ENCODE results near the gene UBE3A. TPM values are rescaled to one million over a fixed set of nuclear protein-coding genes. Genes with fewer than 3 reads are reported as not detected.

The UBE3A gene
- total RNA-seq, 1 experiment from 2014 or later: 39.3 TPM

- BruUV-seq (replicated peaks): no TSS peak
- Mint-ChIP-seq H3K9me3 (ENCODE audit: low read depth, unreplicated experiment) (no peaks in the 10 kb centered on the region), H3K4me1 (ENCODE audit: low read depth, unreplicated experiment) (no peaks in the 10 kb centered on the region), H3K27ac (ENCODE audit: unreplicated experiment) (no peak overlapping the region), H3K36me3 (ENCODE audit: insufficient read depth, unreplicated experiment) (peaks cover 8% of the 10 kb centered on the region), H3K27me3 (ENCODE audit: unreplicated experiment) (no peaks in the 10 kb centered on the region), H3K4me3 (ENCODE audit: low read depth, unreplicated experiment) (no peak overlapping the region)
- DNase-seq: no peak
- intact Hi-C loops (cut with micrococcal nuclease; ENCODE audit: unreplicated experiment): no loop called here
- CTCF ChIA-PET: no interaction called here
- TF ChIP-seq, protein P1, sequence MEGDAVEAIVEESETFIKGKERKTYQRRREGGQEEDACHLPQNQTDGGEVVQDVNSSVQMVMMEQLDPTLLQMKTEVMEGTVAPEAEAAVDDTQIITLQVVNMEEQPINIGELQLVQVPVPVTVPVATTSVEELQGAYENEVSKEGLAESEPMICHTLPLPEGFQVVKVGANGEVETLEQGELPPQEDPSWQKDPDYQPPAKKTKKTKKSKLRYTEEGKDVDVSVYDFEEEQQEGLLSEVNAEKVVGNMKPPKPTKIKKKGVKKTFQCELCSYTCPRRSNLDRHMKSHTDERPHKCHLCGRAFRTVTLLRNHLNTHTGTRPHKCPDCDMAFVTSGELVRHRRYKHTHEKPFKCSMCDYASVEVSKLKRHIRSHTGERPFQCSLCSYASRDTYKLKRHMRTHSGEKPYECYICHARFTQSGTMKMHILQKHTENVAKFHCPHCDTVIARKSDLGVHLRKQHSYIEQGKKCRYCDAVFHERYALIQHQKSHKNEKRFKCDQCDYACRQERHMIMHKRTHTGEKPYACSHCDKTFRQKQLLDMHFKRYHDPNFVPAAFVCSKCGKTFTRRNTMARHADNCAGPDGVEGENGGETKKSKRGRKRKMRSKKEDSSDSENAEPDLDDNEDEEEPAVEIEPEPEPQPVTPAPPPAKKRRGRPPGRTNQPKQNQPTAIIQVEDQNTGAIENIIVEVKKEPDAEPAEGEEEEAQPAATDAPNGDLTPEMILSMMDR (IDR thresholded peaks at IDR 0.05; ENCODE audit: unreplicated experiment): no peak
Measured at GRCh38 chr15:25345943-25346342, 92.9 kb downstream of the UBE3A start.

DNA sequence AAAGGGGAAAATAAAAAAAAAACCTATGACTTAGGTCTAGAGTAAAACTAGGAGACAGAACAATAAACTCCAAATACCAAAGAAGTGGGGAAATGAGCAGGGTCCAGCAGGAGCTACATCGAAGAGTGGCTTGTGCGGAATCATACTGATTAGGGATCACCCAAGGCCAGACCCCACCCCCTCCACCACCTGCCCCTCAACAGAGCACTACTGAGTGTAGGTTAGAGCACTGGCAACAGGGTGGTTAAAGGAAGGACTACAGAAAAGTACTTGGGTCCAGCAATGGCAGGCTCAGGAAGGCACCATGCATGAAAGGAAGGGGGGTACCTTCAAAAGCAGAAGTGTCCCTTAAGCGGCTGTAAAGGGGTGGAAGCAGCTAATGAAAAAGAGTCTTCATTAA lies 96.2 kb downstream of the UBE3A start:
- no peaks in the 10 kb centered on the region for H3K4me1 Mint-ChIP-seq (ENCODE audit: low read depth, unreplicated experiment)
- H3K27me3 Mint-ChIP-seq (ENCODE audit: unreplicated experiment): no peaks in the 10 kb centered on the region
- TF ChIP-seq, protein P1 (IDR thresholded peaks at IDR 0.05; ENCODE audit: unreplicated experiment): no peak
- no peaks in the 10 kb centered on the region for H3K9me3 Mint-ChIP-seq (ENCODE audit: low read depth, unreplicated experiment)
- CTCF ChIA-PET: no interaction called here
- BruUV-seq (replicated peaks): no TSS peak
- H3K4me3 Mint-ChIP-seq (ENCODE audit: low read depth, unreplicated experiment): no peak overlapping the region
- H3K36me3 Mint-ChIP-seq (ENCODE audit: insufficient read depth, unreplicated experiment): peaks cover 3% of the 10 kb centered on the region
- no peak for DNase-seq
- H3K27ac Mint-ChIP-seq (ENCODE audit: unreplicated experiment): no peak overlapping the region
- intact Hi-C loops (cut with micrococcal nuclease; ENCODE audit: unreplicated experiment): no loop called here

DNA sequence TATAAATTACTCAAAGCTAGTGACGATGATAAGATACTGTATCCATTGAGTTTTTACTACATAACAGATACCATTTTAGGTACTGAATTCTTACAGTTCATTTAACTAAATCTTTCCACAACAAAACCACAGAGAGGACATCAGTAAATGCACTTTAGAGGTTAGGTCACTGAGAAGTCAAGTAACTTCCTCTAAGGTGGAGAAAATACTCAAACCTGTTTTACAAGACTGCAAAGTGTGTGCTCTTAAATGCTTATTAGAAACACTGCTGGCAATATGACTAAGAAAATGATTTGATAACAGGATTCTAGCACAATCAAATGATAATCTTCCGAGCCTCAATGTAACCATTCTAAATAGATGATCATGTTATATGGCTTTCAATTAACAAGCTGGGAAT lies 99.4 kb downstream of the UBE3A start:
- H3K4me3 Mint-ChIP-seq (ENCODE audit: low read depth, unreplicated experiment): no peak overlapping the region
- H3K27ac Mint-ChIP-seq (ENCODE audit: unreplicated experiment): no peak overlapping the region
- BruUV-seq (replicated peaks): no TSS peak
- CTCF ChIA-PET: no interaction called here
- TF ChIP-seq, protein P1 (IDR thresholded peaks at IDR 0.05; ENCODE audit: unreplicated experiment): no peak
- no peaks in the 10 kb centered on the region for H3K4me1 Mint-ChIP-seq (ENCODE audit: low read depth, unreplicated experiment)
- H3K27me3 Mint-ChIP-seq (ENCODE audit: unreplicated experiment): no peaks in the 10 kb centered on the region
- peaks cover 4% of the 10 kb centered on the region for H3K36me3 Mint-ChIP-seq (ENCODE audit: insufficient read depth, unreplicated experiment)
- H3K9me3 Mint-ChIP-seq (ENCODE audit: low read depth, unreplicated experiment): peaks cover 5% of the 10 kb centered on the region
- DNase-seq: no peak
- intact Hi-C loops (cut with micrococcal nuclease; ENCODE audit: unreplicated experiment): no loop called here

DNA sequence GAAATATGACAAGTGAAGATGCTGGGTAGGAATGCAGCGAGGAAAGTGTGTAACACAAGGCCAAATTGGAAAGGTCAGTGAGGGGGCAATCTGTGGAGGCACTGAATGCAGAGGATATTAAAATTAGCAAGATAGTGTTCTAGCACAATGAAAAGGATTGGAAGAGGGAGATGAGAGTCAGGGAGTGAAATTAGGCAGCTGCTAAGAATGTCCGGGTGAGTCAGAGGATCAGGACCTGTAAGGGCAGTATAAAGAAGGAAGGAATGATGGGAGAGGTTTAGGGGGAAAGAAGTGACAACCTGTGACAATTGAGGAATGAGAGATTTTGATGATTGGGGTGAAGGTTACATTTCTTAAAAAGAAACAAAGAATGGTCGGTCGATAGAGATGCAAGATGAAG lies 103.5 kb downstream of the UBE3A start:
- H3K27ac Mint-ChIP-seq (ENCODE audit: unreplicated experiment): no peak overlapping the region
- H3K27me3 Mint-ChIP-seq (ENCODE audit: unreplicated experiment): no peaks in the 10 kb centered on the region
- H3K9me3 Mint-ChIP-seq (ENCODE audit: low read depth, unreplicated experiment): peaks cover 5% of the 10 kb centered on the region
- H3K36me3 Mint-ChIP-seq (ENCODE audit: insufficient read depth, unreplicated experiment): peaks cover 4% of the 10 kb centered on the region
- H3K4me3 Mint-ChIP-seq (ENCODE audit: low read depth, unreplicated experiment): no peak overlapping the region
- TF ChIP-seq, protein P1 (IDR thresholded peaks at IDR 0.05; ENCODE audit: unreplicated experiment): no peak
- no peaks in the 10 kb centered on the region for H3K4me1 Mint-ChIP-seq (ENCODE audit: low read depth, unreplicated experiment)
- intact Hi-C loops (cut with micrococcal nuclease; ENCODE audit: unreplicated experiment): no loop called here
- CTCF ChIA-PET: no interaction called here
- DNase-seq: no peak
- no TSS peak for BruUV-seq (replicated peaks)

GRCh38 chr15:25333049-25333448 lies 105.8 kb downstream of the UBE3A start:
- no peak for DNase-seq
- TF ChIP-seq, protein P1 (IDR thresholded peaks at IDR 0.05; ENCODE audit: unreplicated experiment): no peak
- Mint-ChIP-seq H3K4me3 (ENCODE audit: low read depth, unreplicated experiment) (no peak overlapping the region), H3K36me3 (ENCODE audit: insufficient read depth, unreplicated experiment) (peaks cover 7% of the 10 kb centered on the region), H3K9me3 (ENCODE audit: low read depth, unreplicated experiment) (peaks cover 5% of the 10 kb centered on the region), H3K4me1 (ENCODE audit: low read depth, unreplicated experiment) (no peaks in the 10 kb centered on the region), H3K27ac (ENCODE audit: unreplicated experiment) (no peak overlapping the region), H3K27me3 (ENCODE audit: unreplicated experiment) (no peaks in the 10 kb centered on the region)
- CTCF ChIA-PET: no interaction called here
- BruUV-seq (replicated peaks): no TSS peak
- intact Hi-C loops (cut with micrococcal nuclease; ENCODE audit: unreplicated experiment): no loop called here
